ENCODE measurements around the gene EIF4E3.

Gene EIF4E3

GRCh38 chr3:71725271-71725991, at the start of gene EIF4E3:
Gene EIF4E3, minus strand, starts transcription at chr3:71725402. Its CDS starts 35 bp downstream, at chr3:71725367.
- DNase-seq (ENCODE audit: extremely low read depth in 1 of 2, low read depth in 1 of 2), result peak in 1 of 2 donors; percentile 25

GRCh38 chr3:71771884-71772283, 46.7 kb upstream of the EIF4E3 start:
- no peak for DNase-seq (ENCODE audit: extremely low read depth in 1 of 2, low read depth in 1 of 2)

GRCh38 chr3:71771126-71771525, 45.9 kb upstream of the EIF4E3 start:
- no peak for DNase-seq (ENCODE audit: extremely low read depth in 1 of 2, low read depth in 1 of 2)

GRCh38 chr3:71763426-71763825, 38.2 kb upstream of the EIF4E3 start:
- no peak for DNase-seq (ENCODE audit: extremely low read depth in 1 of 2, low read depth in 1 of 2)

- DNase-seq (ENCODE audit: extremely low read depth in 1 of 2, low read depth in 1 of 2), result no peak
Observed at GRCh38 chr3:71760140-71760539, 34.9 kb upstream of the EIF4E3 start.

- no peak for DNase-seq (ENCODE audit: extremely low read depth in 1 of 2, low read depth in 1 of 2)
Observed at GRCh38 chr3:71759401-71759800, 34.2 kb upstream of the EIF4E3 start.

- DNase-seq (ENCODE audit: extremely low read depth in 1 of 2, low read depth in 1 of 2), result no peak
Observed at GRCh38 chr3:71758091-71758490, 32.9 kb upstream of the EIF4E3 start.

- no peak for DNase-seq (ENCODE audit: extremely low read depth in 1 of 2, low read depth in 1 of 2)
Observed at GRCh38 chr3:71754610-71755253, 29.5 kb upstream of the EIF4E3 start.

- DNase-seq (ENCODE audit: extremely low read depth in 1 of 2, low read depth in 1 of 2), result no peak
Observed at GRCh38 chr3:71753701-71754609, 28.8 kb upstream of the EIF4E3 start, which contains the start of gene GPR27. Gene GPR27, plus strand, starts transcription at chr3:71753855. Its CDS starts 195 bp downstream, at chr3:71754050.

GRCh38 chr3:71752831-71753700, 27.9 kb upstream of the EIF4E3 start:
- no peak for DNase-seq (ENCODE audit: extremely low read depth in 1 of 2, low read depth in 1 of 2)

- no peak for DNase-seq (ENCODE audit: extremely low read depth in 1 of 2, low read depth in 1 of 2)
Observed at GRCh38 chr3:71751602-71752001, 26.4 kb upstream of the EIF4E3 start.

GRCh38 chr3:71744738-71745137, 19.5 kb upstream of the EIF4E3 start:
- no peak for DNase-seq (ENCODE audit: extremely low read depth in 1 of 2, low read depth in 1 of 2)

- no peak for DNase-seq (ENCODE audit: extremely low read depth in 1 of 2, low read depth in 1 of 2)
Observed at GRCh38 chr3:71742621-71743020, 17.4 kb upstream of the EIF4E3 start.

GRCh38 chr3:71734881-71735280, 9.7 kb upstream of the EIF4E3 start:
- no peak for DNase-seq (ENCODE audit: extremely low read depth in 1 of 2, low read depth in 1 of 2)

GRCh38 chr3:71733319-71733718, 8.1 kb upstream of the EIF4E3 start:
- no peak for DNase-seq (ENCODE audit: extremely low read depth in 1 of 2, low read depth in 1 of 2)

GRCh38 chr3:71732637-71733036, 7.4 kb upstream of the EIF4E3 start:
- no peak for DNase-seq (ENCODE audit: extremely low read depth in 1 of 2, low read depth in 1 of 2)

GRCh38 chr3:71728632-71729342, 3.6 kb upstream of the EIF4E3 start:
- DNase-seq (ENCODE audit: extremely low read depth in 1 of 2, low read depth in 1 of 2), result no peak

- DNase-seq (ENCODE audit: extremely low read depth in 1 of 2, low read depth in 1 of 2), result no peak
Observed at GRCh38 chr3:71726146-71726545, 944 bp upstream of the EIF4E3 start.

GRCh38 chr3:71724584-71725270, 475 bp downstream of the EIF4E3 start:
- no peak for DNase-seq (ENCODE audit: extremely low read depth in 1 of 2, low read depth in 1 of 2)
